PC-3 (cell line): ENCODE measurements around the gene RAI1. TPM values are rescaled to one million over a fixed set of nuclear protein-coding genes. Genes with fewer than 3 reads are reported as not detected.

Experiments used
- ATAC-seq: fragments of 200-7000 bp; cut with Tn5 transposase; 2 replicates; pipeline ENCODE4 v1.9.1; 2020; ENCODE audit warnings: mild to moderate bottlenecking, moderate library complexity
- BruUV-seq: library from RNA; stranded (reverse); fragments of 400-500 nt; replicated peaks from 2 replicates; lab custom pipeline; 2021; lab: Mats Ljungman, UMichigan
- CTCF ChIA-PET: fragments of 300-600 bp; sonication (Branson Sonifier 250); formaldehyde crosslinking; loops from one replicate; lab custom pipeline; 2022; ENCODE audit warnings: antibody characterized with exemption; lab: Charles Lee
- POLR2A ChIA-PET: fragments of 300-600 bp; sonication (Branson Sonifier 250); formaldehyde crosslinking; loops from one replicate; lab custom pipeline; 2022; ENCODE audit warnings: antibody characterized with exemption; ENCODE audit not compliant: unreplicated experiment; lab: Charles Lee
- DNase-seq: peaks from one replicate; pipeline ENCODE4 v3.0.0-alpha.2; 2015
- H2AFZ ChIP-seq: fragments of 300-600 bp; sonication (generic); 2 replicates; pipeline ENCODE4 v1.6.0; 2016; ENCODE audit warnings: antibody characterized with exemption, low read length
- H3F3A ChIP-seq: fragments of 300-600 bp; sonication (generic); one replicate; pipeline ENCODE4 v1.6.0; 2017; ENCODE audit warnings: antibody characterized with exemption, low read length, control low read depth, mild to moderate bottlenecking; ENCODE audit not compliant: unreplicated experiment
- H3K27ac ChIP-seq: fragments of 300-600 bp; sonication (generic); 2 replicates; pipeline ENCODE4 v1.5.1; 2016; ENCODE audit warnings: mild to moderate bottlenecking, low read length
- H3K27me3 ChIP-seq: fragments of 300-600 bp; sonication (generic); 2 replicates; pipeline ENCODE4 v1.6.1; 2016; ENCODE audit warnings: low read length, mixed read lengths
- H3K36me3 ChIP-seq: fragments of 300-600 bp; sonication (generic); 2 replicates; pipeline ENCODE4 v1.6.1; 2016; ENCODE audit warnings: low read depth, mixed run types, low read length, mixed read lengths
- H3K4me1 ChIP-seq: fragments of 300-600 bp; sonication (generic); 2 replicates; pipeline ENCODE4 v1.5.1; 2016; ENCODE audit warnings: low read length; ENCODE audit not compliant: insufficient read depth
- H3K4me2 ChIP-seq: fragments of 300-600 bp; sonication (generic); 2 replicates; pipeline ENCODE4 v1.6.0; 2016; ENCODE audit warnings: low read length
- H3K4me3 ChIP-seq: fragments of 300-600 bp; sonication (generic); 2 replicates; pipeline ENCODE4 v1.5.1; 2016; ENCODE audit warnings: mild to moderate bottlenecking, low read length, mixed read lengths
- H3K79me2 ChIP-seq: fragments of 300-600 bp; sonication (generic); 2 replicates; pipeline ENCODE4 v1.6.1; 2017; ENCODE audit warnings: low read length, mixed read lengths
- H3K9ac ChIP-seq: fragments of 300-600 bp; sonication (generic); 2 replicates; pipeline ENCODE4 v1.6.0; 2016; ENCODE audit warnings: mild to moderate bottlenecking, low read length
- H3K9me2 ChIP-seq: fragments of 300-600 bp; sonication (generic); replicated peaks from 2 replicates; pipeline ENCODE4 v1.6.1; 2016; ENCODE audit warnings: mixed run types, low read length, mixed read lengths
- H3K9me3 ChIP-seq: fragments of 300-600 bp; sonication (generic); 2 replicates; pipeline ENCODE4 v1.6.1; 2016; ENCODE audit warnings: low read length, mixed read lengths
- H4K20me1 ChIP-seq: fragments of 300-600 bp; sonication (generic); 2 replicates; pipeline ENCODE4 v1.6.1; 2016; ENCODE audit warnings: low read length, mixed read lengths
- CTCF ChIP-seq: fragments of 300-600 bp; sonication (generic); conservative IDR thresholded peaks from 2 replicates; pipeline ENCODE4 v1.5.1; 2017; ENCODE audit warnings: antibody characterized with exemption, low read depth, mild to moderate bottlenecking, low read length
- EZH2 ChIP-seq: fragments of 300-600 bp; sonication (generic); IDR thresholded peaks from one replicate; pipeline ENCODE4 v1.6.1; 2017; ENCODE audit warnings: antibody characterized with exemption, mild to moderate bottlenecking, low read length; ENCODE audit not compliant: unreplicated experiment
- EZH2phosphoT487 ChIP-seq: fragments of 300-600 bp; sonication (generic); IDR thresholded peaks from 2 replicates; pipeline ENCODE4 v1.6.1; 2018; ENCODE audit warnings: mild to moderate bottlenecking, antibody characterized with exemption, low read length, borderline replicate concordance
- intact Hi-C: fragments of 100-400 bp; cut with micrococcal nuclease; formaldehyde crosslinking; loops from 2 replicates; pipeline ENCODE4 v1.9.0; 2023
- total RNA-seq: library from RNA; depleted of rRNA; stranded (reverse); fragments of >200 nt; gene quantifications from 2 replicates; pipeline ENCODE4 v1.2.3, GENCODE V29; 2014

RAI1 gene
- total RNA-seq, 1 experiment from 2014 or later: 33.0 TPM

GRCh38 chr17:17774009-17774881 is 93.0 kb downstream of the RAI1 start:
- POLR2A ChIA-PET: interaction anchor here (0.5 kb wide), 1 partner anchor 27 kb away, joined by 4 read pairs; no protein-coding TSS in a partner anchor
- peak overlapping the region; percentile 19; the same call in 1 of the 2 replicates for H3K4me2 ChIP-seq

GRCh38 chr17:17776889-17777288 is 95.6 kb downstream of the RAI1 start:
- CTCF ChIA-PET: no interaction called here
- Histone ChIP-seq H2AFZ (no peak overlapping the region), H3K27ac (no peak overlapping the region), H3K9me3 (no peaks in the 10 kb centered on the region), H3K27me3 (no peaks in the 10 kb centered on the region), H4K20me1 (no peaks in the 10 kb centered on the region), H3K4me1 (peaks cover 15% of the 10 kb centered on the region), H3K9me2 (no peaks in the 10 kb centered on the region), H3F3A (no peaks in the 10 kb centered on the region), H3K4me2 (no peak overlapping the region), H3K79me2 (peaks cover 5% of the 10 kb centered on the region), H3K9ac (no peak overlapping the region), H3K4me3 (no peak overlapping the region), H3K36me3 (no peaks in the 10 kb centered on the region)
- intact Hi-C loops: no loop called here
- TF ChIP-seq CTCF: no peak
- TF ChIP-seq EZH2: no peak
- no peak for TF ChIP-seq EZH2phosphoT487
- no peak for ATAC-seq
- POLR2A ChIA-PET: no interaction called here
- DNase-seq: no peak
- no TSS peak for BruUV-seq

More at GRCh38 chr17:17774009-17774881, 93.0 kb downstream of the RAI1 start:
- H3K4me1 ChIP-seq: peaks cover 12% of the 10 kb centered on the region
- no peak overlapping the region for H2AFZ ChIP-seq
- DNase-seq: peak; percentile 65
- ATAC-seq: peak; percentile 81
- H3K4me3 ChIP-seq: no peak overlapping the region
- H3K9ac ChIP-seq: peak overlapping the region; percentile 34; the same call in 1 of the 2 replicates
- CTCF ChIA-PET: interaction anchor here (0.6 to 0.9 kb wide), 3 partner anchors 79 to 94 kb away, joined by 3 to 5 read pairs (median 4); no protein-coding TSS in a partner anchor
- H4K20me1 ChIP-seq: no peaks in the 10 kb centered on the region
- H3K27ac ChIP-seq: peak overlapping the region; percentile 65
- no peaks in the 10 kb centered on the region for H3K9me3 ChIP-seq
- peaks cover 9% of the 10 kb centered on the region for H3K79me2 ChIP-seq
- no TSS peak for BruUV-seq
- TF ChIP-seq EZH2: no peak
- TF ChIP-seq CTCF: peak; percentile 78
- TF ChIP-seq EZH2phosphoT487: no peak
- intact Hi-C loops: loop anchor here (1.0 kb wide), 1 partner anchor 93 kb away; the partner anchor contains the start of gene RAI1
- H3K36me3 ChIP-seq: no peaks in the 10 kb centered on the region
- no peaks in the 10 kb centered on the region for H3K27me3 ChIP-seq
- no peaks in the 10 kb centered on the region for H3F3A ChIP-seq
- no peaks in the 10 kb centered on the region for H3K9me2 ChIP-seq
